GM21576 (cell line): ENCODE results near the gene SLC38A9.

Experiments used
- ATAC-seq: cut with Tn5 transposase; IDR thresholded peaks from one replicate; pipeline ENCODE4 v1.9.1; 2021; ENCODE audit warnings: mild to moderate bottlenecking, moderate library complexity; ENCODE audit not compliant: unreplicated experiment

SLC38A9 gene

DNA sequence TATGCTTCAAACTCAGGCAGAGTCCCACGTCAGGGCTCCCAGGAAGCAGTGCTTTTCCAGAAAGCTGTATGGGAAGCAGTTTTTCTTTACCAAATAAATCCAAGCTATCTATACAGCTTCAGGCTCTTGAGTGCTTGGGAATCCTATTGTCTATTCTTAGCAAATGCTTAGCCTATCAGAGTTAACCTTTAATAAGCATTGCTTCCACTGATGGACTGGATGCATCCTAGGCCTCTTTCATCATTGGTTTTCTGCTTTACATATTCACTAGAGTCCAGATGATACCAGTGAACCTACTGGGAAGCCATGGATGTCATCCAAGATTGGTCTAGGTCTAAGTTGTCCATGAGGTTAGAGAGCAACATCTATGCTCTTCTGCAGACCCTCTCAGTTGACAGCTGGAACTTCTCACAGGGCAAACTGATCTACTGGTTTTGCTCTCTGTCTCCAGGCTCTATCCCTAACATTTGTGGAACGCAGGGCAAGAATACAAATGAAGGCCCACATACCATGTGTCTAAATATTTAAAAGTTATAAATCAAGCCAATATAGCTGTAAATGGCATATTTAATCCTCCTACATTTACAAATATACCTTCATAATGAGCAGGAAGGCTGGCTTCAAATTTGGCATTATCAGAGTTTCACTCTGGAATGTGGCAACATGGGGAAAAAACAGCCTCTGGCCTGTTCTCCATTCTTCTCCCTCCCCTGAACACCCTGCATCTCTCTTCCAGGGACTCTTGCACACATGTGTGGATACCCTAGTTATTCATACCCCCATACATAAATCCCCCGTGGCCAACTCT lies 127.5 kb downstream of the SLC38A9 start:
- ATAC-seq = no peak

DNA sequence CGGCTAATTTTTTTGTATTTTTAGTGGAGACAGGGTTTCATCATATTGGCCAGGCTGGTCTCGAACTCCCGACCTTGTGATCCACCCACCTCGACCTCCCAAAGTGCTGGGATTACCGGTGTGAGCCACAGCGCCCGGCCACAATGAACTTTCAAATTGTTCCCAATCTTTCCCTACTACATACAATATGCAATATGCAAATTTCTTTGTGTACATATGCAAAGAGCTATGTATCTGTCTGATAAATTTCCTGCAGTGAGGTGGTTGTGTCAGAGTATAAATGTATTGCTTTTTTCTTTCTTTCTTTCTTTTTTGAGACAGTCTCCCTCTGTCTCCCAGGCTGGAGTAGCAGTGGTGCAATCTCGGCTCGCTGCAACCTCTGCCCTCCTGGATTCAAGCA lies 128.5 kb downstream of the SLC38A9 start:
- no peak for ATAC-seq

DNA sequence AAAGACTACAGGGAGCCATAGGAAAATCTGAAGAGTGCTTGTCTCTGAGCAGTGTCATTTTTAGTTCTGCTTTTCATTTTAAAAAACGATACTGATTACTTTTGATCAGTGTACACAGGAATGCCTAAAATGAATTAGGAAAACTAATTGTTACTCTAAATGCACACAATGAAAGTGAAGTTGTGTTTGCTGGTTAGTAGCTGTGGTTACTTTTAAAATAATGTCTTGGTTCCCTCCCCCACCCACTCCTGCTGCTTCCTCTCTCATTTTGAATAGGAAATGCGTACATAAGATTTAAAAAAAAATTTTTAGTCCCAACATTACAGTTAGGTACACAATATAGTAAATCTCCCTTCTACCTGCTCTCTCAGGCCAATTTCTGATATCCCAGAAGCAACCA lies 129.9 kb downstream of the SLC38A9 start:
- ATAC-seq = no peak

DNA sequence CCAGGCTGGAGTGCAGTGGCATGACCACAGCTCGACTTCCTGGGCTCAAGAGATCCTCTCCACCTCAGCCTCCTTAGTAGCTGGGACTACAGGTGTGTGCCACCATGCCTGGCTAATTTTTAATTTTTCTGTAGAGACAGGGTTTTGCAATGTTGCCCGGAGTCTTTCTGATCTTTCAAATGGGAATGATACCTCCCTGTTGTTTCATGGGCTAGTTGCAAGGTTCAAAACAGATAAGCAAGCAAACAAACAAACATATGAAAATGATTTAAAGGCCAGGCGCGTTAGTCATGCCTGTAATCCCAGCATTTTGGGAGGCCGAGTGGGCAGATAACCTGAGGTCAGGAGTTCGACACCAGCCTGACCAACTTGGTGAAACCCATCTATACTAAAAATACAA lies 132.1 kb downstream of the SLC38A9 start:
- no peak for ATAC-seq

DNA sequence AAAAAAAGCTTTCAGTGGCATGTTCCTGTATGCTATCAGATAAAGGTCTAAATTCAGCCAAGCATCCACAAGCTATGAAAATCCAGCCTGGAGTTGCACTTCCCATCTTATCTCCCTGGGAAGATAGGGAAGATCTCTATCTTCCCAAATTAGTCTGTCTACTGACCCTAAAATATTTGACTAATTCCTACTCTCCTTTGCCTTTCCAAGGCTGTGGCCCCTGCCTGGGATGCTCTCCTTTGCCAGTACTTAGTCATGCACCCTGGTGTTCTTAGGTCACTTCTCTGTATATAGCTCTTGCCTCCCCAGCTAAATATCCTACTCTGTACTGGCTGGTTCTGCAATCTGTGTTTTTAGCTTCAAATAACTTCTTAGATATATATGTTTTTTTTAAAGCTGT lies 133.4 kb downstream of the SLC38A9 start:
- ATAC-seq = no peak

DNA sequence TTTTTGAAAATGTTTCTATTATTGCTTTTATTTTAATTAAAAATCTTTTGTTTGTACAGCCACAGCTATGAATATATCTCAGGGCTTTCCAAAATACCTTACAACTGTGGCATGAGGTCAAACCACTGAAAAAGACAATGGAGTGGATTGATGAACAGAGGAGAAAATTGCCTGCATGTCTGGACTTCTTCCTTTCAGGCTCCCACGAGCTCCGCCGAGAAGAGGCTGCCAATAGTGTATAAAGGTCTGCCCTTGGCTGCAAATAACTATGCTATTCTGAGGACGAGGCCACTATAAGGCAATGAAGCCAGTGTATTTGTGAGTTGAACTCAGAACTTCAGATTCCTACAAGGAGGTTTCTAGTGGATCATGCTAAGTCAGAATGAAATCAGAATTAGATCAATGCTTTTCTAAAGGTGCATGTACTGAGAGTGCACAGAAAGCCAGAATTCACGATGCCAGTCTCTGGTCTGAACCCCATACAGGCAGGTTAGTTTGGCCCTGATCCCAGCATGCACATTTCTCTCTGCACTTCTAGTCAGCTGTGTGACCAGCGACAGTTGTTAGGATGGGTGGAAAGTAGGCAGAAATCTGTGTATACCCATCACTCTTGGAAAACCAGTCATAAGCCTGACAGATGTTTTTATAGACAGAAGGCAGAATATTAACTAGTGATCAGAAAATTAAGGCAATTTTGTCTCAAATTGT lies 134.6 kb downstream of the SLC38A9 start:
- ATAC-seq = no peak

DNA sequence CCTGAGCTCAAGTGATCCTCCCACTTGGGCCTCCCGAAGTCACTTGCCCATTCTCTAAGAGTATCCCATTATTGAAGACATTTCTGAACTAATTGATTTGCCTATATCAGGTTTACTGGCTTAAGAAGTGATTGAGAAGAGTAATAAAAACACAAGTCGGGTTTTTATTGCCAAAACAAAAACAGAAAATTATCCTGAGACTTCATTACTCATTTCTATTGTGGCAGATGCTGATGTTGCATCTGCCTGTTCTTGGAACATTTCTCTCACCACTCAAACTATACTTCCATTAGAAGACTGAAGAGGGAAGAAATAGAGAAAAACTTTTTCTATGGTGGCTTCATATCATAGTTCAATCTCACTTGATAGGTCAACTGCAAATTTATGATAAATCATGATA lies 135.5 kb downstream of the SLC38A9 start:
- no peak for ATAC-seq
